HPDE6-E6E7 (cell line): ENCODE data around the gene GPSM3.
"Not testable (repeated sequence)": the region's sequence is repeated elsewhere in the genome, so short reads cannot be mapped to it uniquely, and the experiment has no call there.

Experiments used
- DNase-seq: peaks from one replicate; pipeline ENCODE4 v3.0.0; 2011; ENCODE audit warnings: missing footprints; ENCODE audit errors: extremely low spot score

GPSM3 gene, protein sequence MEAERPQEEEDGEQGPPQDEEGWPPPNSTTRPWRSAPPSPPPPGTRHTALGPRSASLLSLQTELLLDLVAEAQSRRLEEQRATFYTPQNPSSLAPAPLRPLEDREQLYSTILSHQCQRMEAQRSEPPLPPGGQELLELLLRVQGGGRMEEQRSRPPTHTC

DNA sequence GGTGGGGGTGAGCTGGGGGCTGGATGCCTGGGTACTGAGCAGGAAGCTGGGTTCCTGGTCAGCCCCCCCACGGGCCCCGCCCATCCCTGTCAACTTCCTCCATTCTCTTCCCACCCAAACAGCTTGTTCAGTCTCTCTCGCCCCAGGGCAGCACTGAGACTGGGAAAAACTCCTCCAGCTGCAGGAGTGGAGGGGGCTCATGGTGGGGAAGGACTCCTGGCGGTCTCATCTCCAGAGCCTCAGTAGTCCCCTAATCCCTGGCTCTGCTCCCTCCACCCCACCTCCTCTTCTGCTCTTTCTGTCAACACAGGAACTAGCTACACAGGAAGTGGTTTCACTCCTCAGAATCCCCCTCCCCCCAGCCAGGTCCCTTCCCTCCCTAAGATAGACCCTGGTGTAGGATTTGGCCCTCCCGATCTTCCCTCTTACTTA is at the start of gene GPSM3:
Gene GPSM3 (minus strand): TSS at position 36 of the 432 bp plus-strand sequence. CDS start 130 bp downstream, outside the sequence.
- no peak for DNase-seq

DNA sequence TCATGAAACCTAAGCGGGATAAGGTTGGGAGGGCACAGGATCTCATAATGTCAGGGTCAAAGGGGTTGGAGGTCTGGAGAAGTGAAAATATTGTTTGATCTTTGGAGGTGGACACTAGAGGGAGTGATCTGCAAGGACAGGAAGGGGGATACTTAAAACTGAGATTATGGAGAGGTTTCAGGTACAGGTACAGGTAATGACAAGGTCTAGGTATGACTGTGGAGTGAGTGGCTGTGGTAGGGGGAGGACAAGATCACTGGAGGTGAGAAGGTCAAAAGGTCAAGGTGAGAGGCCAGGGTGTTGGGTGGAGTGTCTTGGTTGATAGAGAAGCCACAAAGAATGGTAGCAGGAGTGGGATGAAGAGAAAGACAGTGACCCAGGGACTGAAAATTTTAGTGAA is 48.2 kb upstream of the GPSM3 start:
- no peak for DNase-seq

DNA sequence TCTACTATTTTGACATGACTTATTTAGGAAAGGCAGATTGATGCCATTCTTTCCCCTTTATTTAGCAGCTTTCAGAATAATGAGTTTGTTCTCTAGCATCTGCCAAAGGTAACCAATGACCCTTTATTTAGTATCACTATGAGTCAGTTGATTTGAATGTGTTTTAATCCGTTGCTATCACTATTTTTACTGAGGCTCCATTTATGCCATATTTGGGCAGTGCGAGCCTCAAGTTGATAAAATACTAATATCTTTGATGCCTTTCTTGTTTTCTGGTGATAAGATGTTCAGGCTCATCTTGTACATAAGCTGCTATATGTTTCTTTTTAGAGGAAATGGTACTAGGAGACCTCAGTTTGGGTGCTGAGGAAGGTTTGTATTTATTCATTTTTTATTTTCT is 47.0 kb upstream of the GPSM3 start:
- no peak for DNase-seq

DNA sequence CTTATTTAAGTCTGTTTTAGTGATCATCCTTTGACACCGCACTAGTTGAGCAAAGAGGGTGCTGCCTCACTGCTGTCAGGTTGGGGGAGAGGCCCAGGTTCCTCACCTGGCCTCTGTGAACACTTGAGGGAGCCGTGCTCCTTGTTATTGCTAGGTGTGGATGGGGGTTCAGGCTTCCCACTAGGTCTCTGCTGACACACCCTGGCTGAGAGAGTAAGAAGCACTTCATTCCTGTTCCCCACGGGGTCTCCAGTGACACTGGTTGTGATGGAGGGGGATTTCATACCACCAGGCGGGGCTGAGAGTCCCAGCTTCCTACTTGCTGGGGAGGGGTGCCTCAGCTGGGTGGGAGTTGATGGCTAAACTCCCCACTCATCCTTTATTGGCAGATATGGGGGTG is 42.5 kb upstream of the GPSM3 start:
- no peak for DNase-seq

DNA sequence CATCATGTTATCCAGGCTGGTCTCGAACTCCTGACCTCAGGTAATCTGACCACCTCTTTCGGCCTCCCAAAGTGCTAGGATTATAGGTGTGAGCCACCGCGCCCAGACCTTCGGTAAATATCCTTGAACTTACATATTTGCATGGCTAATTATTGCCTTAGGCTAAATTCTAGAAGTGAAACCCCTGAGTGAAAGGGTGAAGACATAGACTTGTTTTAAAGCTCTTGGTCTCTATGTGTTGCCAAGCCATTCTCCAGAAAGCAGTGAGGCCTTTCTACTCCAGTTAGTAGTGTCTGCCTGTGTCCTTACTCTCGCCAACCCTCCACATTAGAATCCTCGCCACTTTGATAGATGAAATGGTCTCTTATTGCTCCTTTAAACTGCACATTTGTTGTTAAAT is 34.0 kb upstream of the GPSM3 start:
- DNase-seq: no peak

DNA sequence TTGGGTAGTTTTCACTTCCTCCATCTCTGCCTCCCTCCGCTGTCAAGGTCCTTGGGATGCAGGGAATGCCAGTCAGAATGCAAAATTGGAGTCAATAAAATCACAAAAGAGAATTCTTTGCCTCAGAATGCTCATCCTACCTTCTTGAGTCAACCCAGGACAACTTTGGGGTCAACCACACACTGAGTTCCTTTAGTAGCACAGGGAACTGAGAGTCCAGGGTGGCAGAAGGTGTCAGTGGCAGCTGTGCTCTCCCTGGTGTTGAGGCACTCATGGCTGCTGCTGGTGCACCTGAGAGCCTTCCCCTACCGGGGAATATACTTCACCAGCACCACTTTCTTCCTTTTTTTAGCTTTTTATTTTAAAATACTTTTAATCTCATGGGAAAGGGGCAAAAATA is 32.3 kb upstream of the GPSM3 start:
- DNase-seq: no peak

DNA sequence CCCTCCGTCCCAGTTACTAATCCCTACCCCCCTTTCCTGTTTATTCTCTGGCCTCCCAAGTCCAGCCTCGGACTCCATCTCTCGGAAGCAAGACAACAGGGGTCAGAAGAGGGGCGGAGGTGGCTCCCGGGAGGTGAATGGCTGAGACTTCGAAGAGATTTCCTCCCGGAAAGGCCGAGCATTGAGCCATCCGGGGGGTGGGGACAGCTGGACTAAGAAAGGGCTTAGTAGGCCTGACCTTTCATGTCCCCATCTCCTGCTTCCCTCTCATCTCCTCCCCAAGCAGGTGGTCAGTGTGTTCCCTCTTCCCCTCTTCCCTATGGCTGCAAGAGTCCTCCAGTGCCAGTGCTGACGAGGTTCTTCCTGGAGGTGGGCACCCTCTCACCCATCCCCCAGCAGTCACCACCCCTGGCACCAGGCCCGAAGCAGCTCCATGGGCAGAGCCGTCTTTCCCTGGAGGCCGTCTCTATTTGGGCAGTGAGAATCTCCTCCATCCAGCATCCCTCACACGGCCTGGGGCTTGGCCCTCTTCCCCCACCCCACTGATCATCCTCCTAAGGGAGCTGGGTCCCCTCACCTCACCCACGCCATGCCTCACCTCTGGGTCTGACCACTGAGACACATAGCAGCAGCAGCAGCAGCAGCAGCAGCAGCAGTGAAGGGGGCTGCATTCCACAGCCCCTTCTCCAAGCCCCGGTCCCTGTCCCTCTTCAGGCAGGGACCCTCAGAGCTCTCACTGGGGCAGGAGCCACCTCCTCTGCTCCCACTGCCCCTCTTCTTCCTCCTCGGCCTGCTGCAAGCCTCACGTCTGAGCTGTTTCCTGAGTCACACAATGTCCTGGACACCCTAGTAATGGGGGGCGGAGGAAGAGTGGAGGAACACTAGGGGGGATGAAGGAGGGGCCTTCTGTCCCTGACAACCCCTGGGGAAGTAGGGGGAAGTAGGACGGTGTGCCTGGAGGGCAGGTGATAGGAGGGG is 31.1 kb upstream of the GPSM3 start, which contains the start of gene NOTCH4:
Gene NOTCH4 (minus strand): TSS at position 810 of the 978 bp plus-strand sequence. CDS start 139 bp downstream, at position 671.
- DNase-seq: no peak

DNA sequence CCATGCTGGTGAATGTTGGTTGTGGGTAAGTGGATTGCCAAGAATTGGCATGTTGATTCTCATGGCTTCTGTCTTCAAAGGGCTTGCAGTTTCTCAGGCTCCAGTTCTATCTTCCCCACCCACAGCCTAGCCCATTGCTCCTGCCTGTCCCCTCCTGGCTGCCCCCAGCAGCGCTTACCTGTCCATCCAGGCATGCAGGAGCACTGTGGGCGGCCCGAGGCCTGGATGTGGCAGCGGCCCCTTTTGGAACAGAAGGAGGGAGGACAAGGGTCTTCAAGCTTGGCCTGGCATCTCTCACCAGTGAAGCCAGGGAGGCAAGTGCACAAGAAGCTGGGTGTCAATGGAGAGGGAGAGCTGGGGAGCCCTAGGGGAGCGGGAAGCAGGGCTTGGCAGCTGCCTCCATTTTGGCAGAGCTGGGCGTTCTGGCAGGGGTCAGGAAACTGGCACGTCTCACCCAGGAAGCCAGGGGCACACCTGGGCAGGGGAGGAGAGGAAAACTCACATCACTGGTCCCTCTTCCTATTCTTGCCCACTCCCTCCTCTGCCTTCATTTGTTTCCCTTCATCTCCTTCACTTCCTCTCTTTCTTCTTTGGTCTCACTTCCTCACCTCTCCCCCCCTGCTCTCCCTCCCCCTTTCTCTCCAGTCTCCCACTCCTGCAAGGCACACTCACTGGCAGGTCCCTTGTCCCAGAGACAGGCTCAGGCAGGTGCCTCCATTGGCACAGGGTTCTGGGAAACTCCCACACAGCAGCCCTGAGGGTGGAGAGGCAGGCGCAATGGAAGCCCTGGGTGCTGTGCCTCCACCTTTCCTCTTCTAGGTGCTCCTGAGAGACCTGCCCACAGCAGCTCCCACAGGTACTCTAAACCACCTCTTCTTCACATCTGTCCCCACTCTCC is 30.1 kb upstream of the GPSM3 start:
- DNase-seq: no peak

DNA sequence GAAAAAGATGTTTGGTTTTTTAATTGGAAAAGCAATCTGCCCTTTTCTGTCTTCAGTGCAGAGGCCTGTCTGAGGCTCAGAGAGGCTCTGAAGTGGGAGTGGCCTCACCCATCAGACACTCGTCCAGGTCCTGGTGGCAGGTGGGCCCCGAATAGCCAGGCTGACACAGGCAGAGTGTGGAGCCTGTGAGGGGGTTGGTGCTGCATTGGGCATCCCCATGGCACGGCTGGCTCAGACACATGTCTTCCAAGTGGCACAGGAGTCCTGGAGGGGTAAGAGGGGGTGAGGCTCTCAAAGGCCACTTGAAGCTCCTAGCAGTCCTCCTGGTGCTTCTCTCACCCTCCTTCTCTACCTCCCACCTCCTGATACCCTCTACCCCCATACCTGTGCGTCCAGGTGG is 27.6 kb upstream of the GPSM3 start:
- no peak for DNase-seq

DNA sequence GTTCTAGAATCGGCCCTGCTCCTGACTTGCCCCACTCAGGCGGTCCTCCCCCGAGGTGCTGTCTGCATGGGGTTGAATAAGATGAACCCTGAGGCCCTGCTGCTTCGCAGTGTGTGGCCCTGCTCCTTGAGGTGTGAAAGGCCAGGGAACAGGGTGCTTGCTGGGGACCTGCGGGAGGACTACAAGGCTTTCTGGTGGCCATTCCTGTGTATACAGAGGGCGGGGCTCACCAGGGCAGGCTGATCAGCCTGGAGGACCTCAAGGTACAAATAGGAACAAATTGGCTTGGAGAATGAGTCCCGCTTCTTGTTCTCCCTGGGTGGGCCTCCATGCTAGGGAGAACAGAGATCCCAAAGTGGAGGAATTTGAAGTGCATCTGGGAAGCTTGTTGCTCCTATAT is 25.7 kb upstream of the GPSM3 start:
- DNase-seq: no peak

DNA sequence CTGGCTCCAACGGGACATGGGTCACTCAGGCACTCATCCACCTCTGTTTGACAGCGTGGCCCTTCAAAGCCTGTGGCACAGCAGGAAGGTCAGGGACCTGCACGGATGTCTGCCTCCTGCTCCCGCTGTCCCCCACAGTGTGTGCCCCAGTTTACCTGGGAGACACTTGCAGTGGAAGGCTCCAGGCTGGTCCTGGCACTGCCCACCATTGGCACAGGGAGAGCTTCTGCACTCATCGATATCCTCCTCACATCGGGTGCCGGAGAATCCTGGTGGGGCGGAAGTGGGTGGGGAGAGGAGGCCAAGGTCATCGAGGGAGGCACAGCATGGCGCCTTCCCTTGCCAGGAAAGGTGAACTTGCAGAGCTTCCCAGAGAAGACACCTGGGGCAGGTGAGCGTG is 24.6 kb upstream of the GPSM3 start:
- DNase-seq: no peak

DNA sequence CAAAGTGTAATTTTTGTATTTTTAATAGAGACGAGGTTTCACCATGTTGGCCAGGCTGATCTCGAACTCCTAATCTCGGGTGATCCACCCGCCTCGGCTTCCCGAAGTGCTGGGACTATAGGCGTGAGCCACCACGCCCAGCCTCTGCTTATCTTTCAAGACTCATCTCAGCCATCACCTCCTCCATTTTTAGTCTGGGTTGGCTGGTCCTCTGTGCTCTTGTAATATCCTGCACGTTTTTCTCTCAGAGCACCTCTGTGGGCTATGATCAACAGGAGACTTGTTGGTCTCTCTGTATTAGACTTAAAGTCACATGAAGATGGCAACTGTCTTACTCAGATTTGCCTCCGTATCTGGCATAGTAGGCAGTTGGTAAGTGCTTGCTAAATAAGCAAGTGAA is 23.8 kb upstream of the GPSM3 start:
- no peak for DNase-seq

DNA sequence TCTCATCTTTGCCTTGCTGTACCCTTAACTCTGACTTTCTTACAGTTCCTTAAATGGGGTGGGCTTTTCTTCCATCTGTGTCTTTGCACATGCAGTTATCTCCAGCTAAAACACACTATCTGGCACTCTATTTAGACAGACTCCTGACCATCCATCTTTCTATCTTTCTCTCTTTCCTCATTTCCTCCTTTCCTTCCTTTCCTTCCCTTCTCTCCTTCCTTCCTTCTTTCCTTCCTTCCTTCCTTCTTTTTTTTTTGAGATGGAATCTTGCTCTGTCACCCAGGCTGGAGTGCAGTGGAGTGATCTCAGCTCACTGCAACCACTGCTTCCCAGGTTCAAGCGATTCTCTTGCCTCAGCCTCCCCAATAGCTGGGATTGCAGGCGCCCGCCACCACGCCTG is 23.2 kb upstream of the GPSM3 start:
- no peak for DNase-seq

DNA sequence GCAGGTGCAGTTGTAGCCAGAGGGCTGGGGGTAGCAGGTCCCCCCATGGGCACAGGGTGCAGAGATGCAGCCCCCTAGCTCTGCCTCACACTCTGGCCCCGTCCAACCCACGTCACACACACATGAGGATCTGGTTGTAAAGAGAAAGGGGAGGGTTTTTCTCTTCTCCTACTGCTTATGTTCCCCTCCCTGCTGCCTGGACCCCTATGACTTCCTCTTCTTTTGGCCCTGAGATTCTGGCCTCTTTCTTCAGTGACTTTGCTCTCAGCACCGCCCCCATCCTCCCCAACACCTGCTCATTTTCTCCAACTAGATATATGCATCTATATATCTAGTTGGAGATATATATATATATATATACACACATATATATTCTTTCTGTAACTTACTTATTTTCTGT is 21.7 kb upstream of the GPSM3 start:
- DNase-seq: no peak

DNA sequence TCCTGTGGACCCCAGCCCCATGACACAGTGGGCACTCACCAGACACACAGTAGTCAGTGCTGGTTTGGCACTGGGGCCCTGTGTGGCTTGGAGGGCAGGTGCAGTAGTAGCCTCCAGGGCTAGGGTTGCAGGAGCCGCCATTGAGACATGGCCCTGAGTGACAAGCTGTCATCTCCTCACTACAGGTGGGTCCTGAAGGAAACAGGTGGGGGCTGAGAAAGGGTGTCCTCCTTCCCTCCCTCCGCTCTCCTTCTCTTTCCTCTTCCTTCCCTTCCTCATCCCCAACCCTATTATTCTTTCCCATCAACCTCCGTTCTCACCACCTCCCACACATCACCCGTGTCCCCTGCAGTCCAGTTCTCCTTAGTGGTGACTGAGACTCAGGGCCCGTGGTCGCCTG is 21.2 kb upstream of the GPSM3 start:
- DNase-seq: no peak

DNA sequence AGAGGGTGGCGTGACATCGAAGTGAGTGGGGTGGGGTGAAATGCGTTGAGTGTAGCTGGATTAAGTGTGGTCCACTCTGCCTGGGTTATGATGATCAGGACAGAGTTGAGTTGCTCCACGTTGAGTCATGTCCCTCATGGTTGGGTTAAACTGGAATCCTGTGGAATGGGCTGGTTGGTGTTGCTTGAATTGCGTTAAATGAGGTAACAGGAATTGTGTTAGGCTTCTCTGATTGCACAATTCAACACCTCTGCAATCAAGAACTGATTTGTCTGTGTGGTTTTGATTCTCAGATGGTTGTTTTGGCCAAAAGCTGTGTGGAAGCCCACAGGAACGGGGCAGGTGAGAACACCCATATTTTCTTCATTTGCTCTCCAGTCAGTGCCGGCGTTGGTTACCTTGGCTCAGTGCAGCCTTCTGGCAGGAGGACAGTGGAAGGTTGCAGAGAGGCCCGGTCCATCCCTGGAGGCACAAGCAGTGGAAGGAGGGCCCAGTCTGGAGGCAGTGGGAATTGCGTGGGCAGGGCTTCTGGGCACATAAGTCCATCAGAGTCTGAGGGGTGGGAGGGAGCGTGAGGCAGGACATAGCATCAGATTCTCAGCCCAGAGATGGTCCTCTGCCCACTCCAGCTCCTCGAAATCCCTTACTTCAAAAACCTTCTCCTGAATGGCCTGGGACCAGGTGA is 19.8 kb upstream of the GPSM3 start:
- DNase-seq: no peak

DNA sequence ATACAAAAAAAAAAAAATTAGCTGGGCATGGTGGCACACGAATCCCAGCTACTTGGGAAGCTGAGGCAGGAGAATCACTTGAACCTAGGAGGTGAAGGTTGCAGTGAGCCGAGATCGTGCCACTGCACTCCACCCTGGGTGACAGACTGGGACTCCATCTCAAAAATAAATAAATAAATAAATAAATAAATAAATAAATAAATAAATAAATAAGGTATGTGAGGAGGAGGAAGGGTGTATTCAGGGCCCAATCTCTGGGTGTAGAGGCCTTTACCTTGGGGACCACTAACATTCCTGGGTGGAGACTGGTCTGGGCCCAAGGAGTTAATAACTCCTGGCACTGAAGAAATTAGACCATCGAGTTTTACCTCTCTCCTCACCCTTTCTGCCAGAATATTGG is 19.0 kb upstream of the GPSM3 start:
- DNase-seq: not testable (repeated sequence)

DNA sequence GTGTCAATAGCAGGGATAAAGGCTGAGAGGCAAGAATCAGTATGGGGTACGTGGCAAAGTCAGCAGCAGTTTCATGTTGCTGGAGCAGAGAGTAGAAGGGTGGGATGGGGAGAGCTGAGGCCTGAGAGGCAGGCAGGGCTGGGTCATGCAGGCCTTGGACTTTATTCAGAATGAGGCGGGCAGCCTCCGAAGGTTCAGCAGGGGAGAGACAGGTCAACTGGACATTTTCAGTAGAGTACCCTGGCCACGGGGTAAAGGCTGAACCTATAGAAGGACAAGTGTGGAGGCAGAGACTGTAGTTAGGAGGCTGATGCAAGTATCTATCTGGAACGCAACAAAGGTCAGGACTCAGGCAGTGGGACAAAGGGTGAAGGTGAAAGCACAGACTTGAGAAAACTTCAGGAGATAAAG is 17.8 kb upstream of the GPSM3 start:
- DNase-seq: no peak

DNA sequence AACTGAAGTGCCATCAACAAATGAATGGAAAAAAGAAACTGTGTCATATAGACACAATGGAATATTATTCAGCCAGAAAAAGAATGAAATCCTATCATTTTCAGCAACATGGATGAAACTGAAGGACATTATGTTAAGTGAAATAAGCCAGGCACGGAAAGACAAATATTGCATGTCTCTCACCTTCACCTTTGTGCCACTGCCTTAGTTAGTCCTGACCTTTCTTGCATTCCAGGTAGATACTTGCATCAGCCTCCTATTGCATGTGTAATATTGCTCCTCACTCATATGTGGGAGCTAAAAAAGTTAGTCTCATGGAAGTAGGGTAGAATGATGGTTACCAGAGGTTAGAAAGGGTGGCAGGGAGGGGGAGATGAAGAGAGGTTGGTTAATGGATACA is 16.6 kb upstream of the GPSM3 start:
- DNase-seq: no peak

DNA sequence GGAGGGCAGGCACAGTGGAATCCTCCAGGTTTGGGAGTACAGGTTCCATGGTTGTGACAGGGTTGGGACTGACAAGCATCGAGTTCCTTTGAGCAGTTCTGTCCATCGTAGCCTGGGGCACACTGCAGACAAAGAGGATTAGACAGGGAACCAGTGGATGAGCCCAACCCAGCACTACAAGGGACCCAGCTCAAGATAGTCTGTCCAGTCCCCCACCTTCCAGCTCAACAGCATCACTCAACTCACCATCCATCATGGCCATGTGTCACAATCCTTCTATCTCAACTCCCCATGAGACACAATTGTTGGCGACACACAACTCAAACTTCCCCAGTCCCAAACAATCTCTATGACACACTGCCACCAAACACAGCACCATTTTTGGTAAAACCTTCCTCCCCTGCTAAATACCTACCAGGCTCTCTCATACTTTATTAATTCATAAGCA is 11.8 kb upstream of the GPSM3 start:
- no peak for DNase-seq
